ENCODE measurements around the gene NDUFB5. TPM values are rescaled to one million over a fixed set of nuclear protein-coding genes. Genes with fewer than 3 reads are reported as not detected.

Gene NDUFB5
- total RNA-seq = 100 to 1,000 TPM; 109 to 174 (median 139) TPM

DNA sequence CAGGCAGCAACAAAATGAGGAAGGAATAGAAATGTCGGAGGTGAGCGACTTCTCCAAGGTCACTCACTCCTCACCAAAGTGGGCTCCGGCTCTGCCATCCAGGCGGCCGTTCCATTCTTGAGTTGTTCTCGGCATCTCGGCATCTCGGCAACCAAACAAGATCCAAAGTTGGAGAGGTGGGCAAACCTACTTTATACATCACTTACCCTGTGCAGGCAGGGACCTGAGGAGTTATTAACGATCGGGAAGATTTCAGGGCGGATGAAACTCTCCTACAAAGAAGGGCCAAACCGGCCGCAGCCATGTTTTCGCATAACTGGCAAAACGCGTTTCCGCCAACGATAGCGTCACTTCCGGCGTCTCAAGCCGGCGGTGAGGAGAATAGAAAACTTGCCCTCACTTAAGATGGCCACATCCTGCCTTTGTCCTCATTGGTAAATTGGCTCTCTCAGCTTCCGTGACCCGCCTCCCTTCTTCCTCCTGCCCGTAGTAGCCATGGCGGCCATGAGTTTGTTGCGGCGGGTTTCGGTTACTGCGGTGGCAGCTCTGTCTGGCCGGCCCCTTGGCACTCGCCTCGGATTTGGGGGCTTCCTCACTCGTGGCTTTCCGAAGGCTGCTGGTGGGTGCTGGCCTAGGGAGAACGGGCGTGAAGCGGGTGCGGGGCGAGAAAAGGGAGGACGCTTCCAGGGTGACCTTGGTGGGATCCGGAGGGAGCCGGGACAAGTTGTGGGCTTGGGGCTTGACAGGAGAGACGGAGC, at the start of gene NDUFB5, which contains the start of gene MRPL47:
NDUFB5 (plus strand) TSS at position 474 of the 758 bp plus-strand sequence; CDS start at position 496, 22 bp downstream.
MRPL47 (minus strand) TSS at position 318 of the 758 bp plus-strand sequence; CDS start at position 304, 14 bp downstream.
- WGBS, 10 experiments = 0 to 2% (median 0%) methylated on average over 1 to 27 of the region's 45 CpGs; no CpG with 5 or more reads in 1 of the 10 experiments
- H3K27ac ChIP-seq = peak within 1 kb of the TSS; percentile 84 to 88
- H3K4me1 ChIP-seq (replicated peaks in 1 of 2) = peaks cover 9 to 13% of the 10 kb centered on the region in 2 donors
- peak within 1 kb of the TSS; percentile 75 to 95 (median 92) for H3K4me3 ChIP-seq
- in situ Hi-C loops (cut with MboI; ENCODE audit: low pct_unique_long_range_greater_than_20kb in 2 of 9, low sequenced_read_pairs in 9 of 9, unreplicated experiment in 9 of 9) = no loop called here
- peak; percentile 99 to 100 (median 100) for ATAC-seq (replicated peaks in 6 of 8)

DNA sequence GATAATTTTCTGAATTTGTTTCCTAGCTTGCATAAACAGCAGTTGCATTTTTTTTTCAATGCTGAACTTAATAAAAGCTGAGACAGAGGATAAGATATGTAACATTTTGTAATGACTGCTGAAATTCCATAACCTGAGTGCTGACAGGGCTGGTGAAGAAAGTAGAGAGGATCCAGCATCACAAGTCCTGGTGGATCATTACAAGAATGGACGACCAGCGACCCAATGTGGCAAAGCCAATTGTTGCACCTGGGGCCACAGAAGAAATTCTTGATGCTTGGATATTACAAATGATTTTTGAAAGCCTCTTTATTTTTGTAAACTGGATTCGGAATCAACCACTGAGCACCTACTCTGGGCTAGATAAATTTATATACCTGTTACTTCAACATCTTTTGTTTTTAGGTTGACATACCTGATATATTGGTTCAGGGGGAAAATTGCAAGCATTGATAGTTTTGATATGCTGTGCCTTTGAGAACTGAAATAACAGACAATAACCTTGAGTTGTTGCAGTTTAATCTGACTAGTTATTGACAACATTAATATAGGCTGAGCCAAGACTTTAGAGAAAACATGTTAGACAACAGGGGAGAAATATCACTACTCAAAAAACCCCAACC, 45.7 kb upstream of the NDUFB5 start:
- Histone ChIP-seq H3K4me1 (replicated peaks in 1 of 2) (peaks cover 0 to 5% of the 10 kb centered on the region in 2 donors), H3K27ac (no peak overlapping the region), H3K4me3 (no peak overlapping the region)
- WGBS, 10 experiments = 0 to 4% (median 0%) methylated on average over 1 to 3 of the region's 3 CpGs; no CpG with 5 or more reads in 1 of the 10 experiments
- no peak for ATAC-seq (replicated peaks in 6 of 8)
- in situ Hi-C loops (cut with MboI; ENCODE audit: low pct_unique_long_range_greater_than_20kb in 2 of 9, low sequenced_read_pairs in 9 of 9, unreplicated experiment in 9 of 9) = loop anchor here in 5 of 9 experiments (10.0 to 25.0 kb wide), 4 partner anchors 122 to 547 kb away; no protein-coding TSS in a partner anchor

- no peak for ATAC-seq (replicated peaks in 6 of 8)
- in situ Hi-C loops (cut with MboI; ENCODE audit: low pct_unique_long_range_greater_than_20kb in 2 of 9, low sequenced_read_pairs in 9 of 9, unreplicated experiment in 9 of 9) = loop anchor here in 4 of 9 experiments (25.0 kb wide), 3 partner anchors 123 to 548 kb away; no protein-coding TSS in a partner anchor
- whole genome bisulfite sequencing, 10 experiments = 20 to 100% (median 66%) methylated on average over 1 of the region's 1 CpG; no CpG with 5 or more reads in 2 of the 10 experiments
- no peak overlapping the region for H3K4me3 ChIP-seq
- H3K4me1 ChIP-seq (replicated peaks in 1 of 2) = peaks cover 5% of the 10 kb centered on the region in 2 donors
- no peak overlapping the region for H3K27ac ChIP-seq
These were observed 43.8 kb upstream of the NDUFB5 start for GRCh38 chr3:179560791-179561190.

DNA sequence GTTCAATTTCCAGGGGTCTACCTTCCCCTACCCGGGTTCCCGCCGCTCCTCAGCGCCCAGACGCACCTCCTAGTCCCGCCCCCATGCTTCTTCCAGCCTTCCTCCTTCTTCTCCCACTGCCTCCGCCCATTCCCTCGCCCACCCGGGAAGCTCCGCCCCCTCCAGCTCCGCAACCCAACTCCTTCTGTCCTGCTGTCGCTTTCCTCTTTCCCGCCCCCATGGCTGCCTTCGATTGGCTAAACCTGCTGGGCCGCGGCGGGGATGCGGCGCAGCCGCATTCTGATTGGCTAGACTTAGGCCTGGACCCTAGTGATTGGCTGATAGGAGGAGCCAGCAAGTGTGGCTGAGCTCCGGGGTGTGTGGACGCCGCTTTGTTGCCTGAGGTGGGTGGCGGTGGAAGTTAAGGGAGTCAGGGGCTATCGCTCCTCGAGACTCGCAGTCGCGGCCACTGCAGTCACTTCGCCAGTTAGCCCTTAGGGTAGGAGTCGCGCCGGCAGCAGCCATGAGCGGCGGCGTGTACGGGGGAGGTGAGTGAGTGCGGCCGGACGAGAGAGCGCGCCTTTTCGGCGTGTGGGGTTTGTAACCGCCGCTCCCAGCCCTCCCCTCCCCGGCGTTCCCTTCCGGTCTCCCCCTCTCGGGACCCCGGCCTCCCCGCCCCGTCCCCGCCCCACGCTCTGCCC, 41.9 kb upstream of the NDUFB5 start, which contains the start of gene ACTL6A:
ACTL6A (plus strand) TSS at position 336 of the 680 bp plus-strand sequence; CDS start at position 503, 167 bp downstream.
- Histone ChIP-seq H3K4me3 (peak within 1 kb of the TSS; percentile 80 to 97 (median 87)), H3K4me1 (replicated peaks in 1 of 2) (peaks cover 5% of the 10 kb centered on the region in 2 donors), H3K27ac (peak within 1 kb of the TSS; percentile 81 to 93)
- in situ Hi-C loops (cut with MboI; ENCODE audit: low pct_unique_long_range_greater_than_20kb in 2 of 9, low sequenced_read_pairs in 9 of 9, unreplicated experiment in 9 of 9) = loop anchor here in 4 of 9 experiments (25.0 kb wide), 3 partner anchors 125 to 550 kb away; no protein-coding TSS in a partner anchor
- peak; percentile 92 to 97 (median 96) for ATAC-seq (replicated peaks in 6 of 8)
- 0% methylated on average over 2 to 4 of the region's 55 CpGs; no CpG with 5 or more reads in 8 of the 10 experiments for WGBS, 10 experiments

GRCh38 chr3:179563271-179563783, 41.3 kb upstream of the NDUFB5 start:
- Histone ChIP-seq H3K4me1 (replicated peaks in 1 of 2) (peaks cover 5% of the 10 kb centered on the region in 2 donors), H3K4me3 (peak overlapping the region; percentile 80 to 97 (median 87)), H3K27ac (peak overlapping the region; percentile 81 to 93)
- WGBS, 10 experiments = 0 to 7% (median 0%) methylated on average over 1 to 15 of the region's 40 CpGs; no CpG with 5 or more reads in 2 of the 10 experiments
- in situ Hi-C loops (cut with MboI; ENCODE audit: low pct_unique_long_range_greater_than_20kb in 2 of 9, low sequenced_read_pairs in 9 of 9, unreplicated experiment in 9 of 9) = loop anchor here in 4 of 9 experiments (25.0 kb wide), 3 partner anchors 126 to 551 kb away; no protein-coding TSS in a partner anchor
- peak; percentile 29 to 59 (median 40) for ATAC-seq (replicated peaks in 6 of 8)

GRCh38 chr3:179565496-179565895, 39.1 kb upstream of the NDUFB5 start:
- Histone ChIP-seq H3K27ac (no peak overlapping the region), H3K4me3 (no peak overlapping the region), H3K4me1 (replicated peaks in 1 of 2) (peaks cover 5% of the 10 kb centered on the region in 2 donors)
- in situ Hi-C loops (cut with MboI; ENCODE audit: low pct_unique_long_range_greater_than_20kb in 2 of 9, low sequenced_read_pairs in 9 of 9, unreplicated experiment in 9 of 9) = loop anchor here in 4 of 9 experiments (25.0 kb wide), 3 partner anchors 128 to 553 kb away; no protein-coding TSS in a partner anchor
- WGBS, 10 experiments = 57 to 100% (median 88%) methylated on average over 1 to 3 of the region's 3 CpGs
- no peak for ATAC-seq (replicated peaks in 6 of 8)

- Histone ChIP-seq H3K27ac (no peak overlapping the region), H3K4me1 (replicated peaks in 1 of 2) (no peaks in the 10 kb centered on the region), H3K4me3 (no peak overlapping the region)
- in situ Hi-C loops (cut with MboI; ENCODE audit: low pct_unique_long_range_greater_than_20kb in 2 of 9, low sequenced_read_pairs in 9 of 9, unreplicated experiment in 9 of 9) = no loop called here
- ATAC-seq (replicated peaks in 6 of 8) = no peak
- 83 to 100% (median 100%) methylated on average over 1 of the region's 1 CpG; no CpG with 5 or more reads in 3 of the 10 experiments for WGBS, 10 experiments
These were observed 23.6 kb upstream of the NDUFB5 start for GRCh38 chr3:179580992-179581391.

- ATAC-seq (replicated peaks in 6 of 8) = no peak
- in situ Hi-C loops (cut with MboI; ENCODE audit: low pct_unique_long_range_greater_than_20kb in 2 of 9, low sequenced_read_pairs in 9 of 9, unreplicated experiment in 9 of 9) = no loop called here
- H3K4me3 ChIP-seq = no peak overlapping the region
- H3K4me1 ChIP-seq (replicated peaks in 1 of 2) = no peaks in the 10 kb centered on the region
- H3K27ac ChIP-seq = no peak overlapping the region
These were observed 15.5 kb upstream of the NDUFB5 start for GRCh38 chr3:179589143-179589542.

GRCh38 chr3:179590669-179591068, 13.9 kb upstream of the NDUFB5 start:
- Histone ChIP-seq H3K27ac (no peak overlapping the region), H3K4me3 (no peak overlapping the region), H3K4me1 (replicated peaks in 1 of 2) (no peaks in the 10 kb centered on the region)
- in situ Hi-C loops (cut with MboI; ENCODE audit: low pct_unique_long_range_greater_than_20kb in 2 of 9, low sequenced_read_pairs in 9 of 9, unreplicated experiment in 9 of 9) = no loop called here
- WGBS, 10 experiments = 70 to 95% (median 88%) methylated on average over 2 of the region's 2 CpGs; no CpG with 5 or more reads in 1 of the 10 experiments
- no peak for ATAC-seq (replicated peaks in 6 of 8)

GRCh38 chr3:179591313-179591712, 13.3 kb upstream of the NDUFB5 start:
- 83 to 100% (median 100%) methylated on average over 1 of the region's 1 CpG; no CpG with 5 or more reads in 2 of the 10 experiments for WGBS, 10 experiments
- Histone ChIP-seq H3K4me3 (no peak overlapping the region), H3K4me1 (replicated peaks in 1 of 2) (no peaks in the 10 kb centered on the region), H3K27ac (no peak overlapping the region)
- in situ Hi-C loops (cut with MboI; ENCODE audit: low pct_unique_long_range_greater_than_20kb in 2 of 9, low sequenced_read_pairs in 9 of 9, unreplicated experiment in 9 of 9) = no loop called here
- ATAC-seq (replicated peaks in 6 of 8) = no peak

- 83 to 100% (median 100%) methylated on average over 1 to 4 of the region's 4 CpGs; no CpG with 5 or more reads in 1 of the 10 experiments for WGBS, 10 experiments
- Histone ChIP-seq H3K4me1 (replicated peaks in 1 of 2) (peaks cover 3 to 8% of the 10 kb centered on the region in 2 donors), H3K27ac (no peak overlapping the region), H3K4me3 (no peak overlapping the region)
- in situ Hi-C loops (cut with MboI; ENCODE audit: low pct_unique_long_range_greater_than_20kb in 2 of 9, low sequenced_read_pairs in 9 of 9, unreplicated experiment in 9 of 9) = no loop called here
- no peak for ATAC-seq (replicated peaks in 6 of 8)
These were observed 5.1 kb upstream of the NDUFB5 start for GRCh38 chr3:179599531-179599930.

- 21 to 100% (median 94%) methylated on average over 1 to 4 of the region's 4 CpGs; no CpG with 5 or more reads in 3 of the 10 experiments for WGBS, 10 experiments
- H3K27ac ChIP-seq = no peak overlapping the region
- peak overlapping the region in 4 of 5 donors; percentile 75 to 95 (median 93) for H3K4me3 ChIP-seq
- H3K4me1 ChIP-seq (replicated peaks in 1 of 2) = peaks cover 9 to 13% of the 10 kb centered on the region in 2 donors
- in situ Hi-C loops (cut with MboI; ENCODE audit: low pct_unique_long_range_greater_than_20kb in 2 of 9, low sequenced_read_pairs in 9 of 9, unreplicated experiment in 9 of 9) = no loop called here
- no peak for ATAC-seq (replicated peaks in 6 of 8)
These were observed 1.3 kb upstream of the NDUFB5 start for GRCh38 chr3:179603321-179603720.
